DND-41 (cell line): ENCODE data around the gene LRP4.

Source experiments
- ATAC-seq: fragments of 200-7000 bp; cut with Tn5 transposase; 3 replicates; pipeline ENCODE4 v1.9.1; 2021; ENCODE audit warnings: low read depth; ENCODE audit not compliant: insufficient read depth
- DNase-seq: peaks from one replicate; pipeline ENCODE4 v3.0.0-alpha.2; 2020
- H2AFZ ChIP-seq: 2 replicates; pipeline ENCODE4 v1.6.0; 2012; ENCODE audit warnings: low read depth, low read length
- H3K27ac ChIP-seq: 2 replicates; pipeline ENCODE4 v1.5.1; 2012; ENCODE audit warnings: low read length, inconsistent platforms
- H3K27me3 ChIP-seq: fragments of 200-600 bp; sonication (generic); 2 replicates; pipeline ENCODE4 v1.6.0; 2012; ENCODE audit warnings: low read length, mild to moderate bottlenecking, inconsistent platforms; ENCODE audit not compliant: insufficient read depth, poor library complexity
- H3K36me3 ChIP-seq: 2 replicates; pipeline ENCODE4 v1.5.1; 2012; ENCODE audit warnings: low read length, inconsistent platforms; ENCODE audit not compliant: insufficient read depth
- H3K4me1 ChIP-seq: 2 replicates; pipeline ENCODE4 v1.5.1; 2012; ENCODE audit warnings: mild to moderate bottlenecking, low read length; ENCODE audit not compliant: insufficient read depth
- H3K4me2 ChIP-seq: 2 replicates; pipeline ENCODE4 v1.6.0; 2012; ENCODE audit warnings: mild to moderate bottlenecking, moderate library complexity, low read length, inconsistent platforms; ENCODE audit not compliant: insufficient read depth
- H3K4me3 ChIP-seq, 2 experiments: fragments of 200-600 bp in 1 of 2; shearing (Covaris generic) in 1 of 2; 2 replicates each; pipeline ENCODE4 v1.5.1; 2012 to 2016; ENCODE audit warnings: inconsistent platforms in 2 of 2, low read length in 2 of 2, mild to moderate bottlenecking in 2 of 2, low read depth in 1 of 2, moderate library complexity in 1 of 2
- H3K79me2 ChIP-seq: 2 replicates; pipeline ENCODE4 v1.6.0; 2012; ENCODE audit warnings: low read length, inconsistent platforms; ENCODE audit not compliant: insufficient read depth
- H3K9ac ChIP-seq: 2 replicates; pipeline ENCODE4 v1.6.0; 2012; ENCODE audit warnings: low read depth, mild to moderate bottlenecking, inconsistent platforms, low read length, moderate library complexity
- H3K9me3 ChIP-seq: 2 replicates; pipeline ENCODE4 v1.5.1; 2012; ENCODE audit warnings: low read length, moderate library complexity, mild to moderate bottlenecking, inconsistent platforms; ENCODE audit not compliant: insufficient read depth, severe bottlenecking
- H4K20me1 ChIP-seq: 2 replicates; pipeline ENCODE4 v1.6.0; 2012; ENCODE audit warnings: low read length; ENCODE audit not compliant: insufficient read depth
- CTCF ChIP-seq: IDR thresholded peaks from 2 replicates; pipeline ENCODE4 v1.5.1; 2012; ENCODE audit warnings: borderline replicate concordance, low read length, moderate library complexity, mild to moderate bottlenecking; ENCODE audit not compliant: poor library complexity, severe bottlenecking; ENCODE audit errors: extremely low read depth
- EZH2 ChIP-seq: IDR thresholded peaks from 3 replicates; pipeline ENCODE4 v1.6.1; 2012; ENCODE audit warnings: borderline replicate concordance, low read depth, mild to moderate bottlenecking, moderate library complexity, low read length, inconsistent platforms; ENCODE audit not compliant: severe bottlenecking

LRP4 gene

GRCh38 chr11:46948378-46949131, 30.2 kb upstream of the LRP4 start:
- ATAC-seq (no peak), DNase-seq (no peak)
- TF ChIP-seq CTCF (no peak), EZH2 (no peak)
- H3K4me1 ChIP-seq, result no peaks in the 10 kb centered on the region
- no peak overlapping the region for H3K4me3 ChIP-seq
- no peaks in the 10 kb centered on the region; the same call in 1 of the 2 replicates for H3K79me2 ChIP-seq
- H3K9ac ChIP-seq, result no peak overlapping the region
- no peak overlapping the region for H2AFZ ChIP-seq
- no peaks in the 10 kb centered on the region for H4K20me1 ChIP-seq
- H3K9me3 ChIP-seq, result no peaks in the 10 kb centered on the region
- no peaks in the 10 kb centered on the region for H3K27me3 ChIP-seq
- 0 out of 2 replicates have a peak, but pooled peaks cover 5% of the 10 kb centered on the region for H3K36me3 ChIP-seq
- no peak overlapping the region for H3K4me2 ChIP-seq
- no peak overlapping the region for H3K27ac ChIP-seq

GRCh38 chr11:46947399-46948077, 29.2 kb upstream of the LRP4 start:
- DNase-seq (no peak), ATAC-seq (no peak)
- Histone ChIP-seq H3K9ac (no peak overlapping the region), H3K9me3 (no peaks in the 10 kb centered on the region), H3K27ac (no peak overlapping the region), H3K4me2 (no peak overlapping the region), H4K20me1 (no peaks in the 10 kb centered on the region), H3K4me3 (no peak overlapping the region), H3K36me3 (0 out of 2 replicates have a peak, but pooled peaks cover 5% of the 10 kb centered on the region), H3K27me3 (no peaks in the 10 kb centered on the region), H3K79me2 (no peaks in the 10 kb centered on the region; the same call in none of the 2 replicates), H3K4me1 (no peaks in the 10 kb centered on the region), H2AFZ (no peak overlapping the region)
- no peak for TF ChIP-seq EZH2
- no peak for TF ChIP-seq CTCF

GRCh38 chr11:46944356-46945075, 26.2 kb upstream of the LRP4 start:
- Histone ChIP-seq H4K20me1 (no peaks in the 10 kb centered on the region), H3K9me3 (no peaks in the 10 kb centered on the region), H3K4me3 (no peak overlapping the region), H3K79me2 (no peaks in the 10 kb centered on the region; the same call in none of the 2 replicates), H3K4me2 (no peak overlapping the region), H2AFZ (no peak overlapping the region), H3K36me3 (0 out of 2 replicates have a peak, but pooled peaks cover 5% of the 10 kb centered on the region), H3K4me1 (no peaks in the 10 kb centered on the region), H3K9ac (no peak overlapping the region), H3K27me3 (no peaks in the 10 kb centered on the region), H3K27ac (no peak overlapping the region)
- DNase-seq (no peak), ATAC-seq (no peak)
- TF ChIP-seq CTCF, result no peak
- TF ChIP-seq EZH2, result no peak
